H9 (cell line): ENCODE measurements around the gene KTN1. TPM values are rescaled to one million over a fixed set of nuclear protein-coding genes. Genes with fewer than 3 reads are reported as not detected.

Experiments
- DNase-seq: peaks from one replicate; pipeline ENCODE4 v3.0.0-alpha.2; 2017
- H2AFZ ChIP-seq: one replicate; pipeline ENCODE4 v1.6.1; 2013; ENCODE audit warnings: mild to moderate bottlenecking, low read length, control low read depth, moderate library complexity
- H2AK5ac ChIP-seq: 2 replicates; pipeline ENCODE4 v1.6.1; 2013; ENCODE audit warnings: low read length, control low read depth, mixed read lengths; ENCODE audit not compliant: insufficient read length
- H2BK120ac ChIP-seq: one replicate; pipeline ENCODE4 v1.6.1; 2013; ENCODE audit warnings: low read depth, mild to moderate bottlenecking, low read length, control low read depth, inconsistent platforms; ENCODE audit not compliant: poor library complexity, severe bottlenecking
- H2BK12ac ChIP-seq: 2 replicates; pipeline ENCODE4 v1.6.1; 2013; ENCODE audit warnings: low read length, control low read depth, mixed read lengths, low read depth; ENCODE audit not compliant: insufficient read length
- H2BK15ac ChIP-seq: 2 replicates; pipeline ENCODE4 v1.6.1; 2013; ENCODE audit warnings: low read depth, low read length, control low read depth
- H2BK20ac ChIP-seq: one replicate; pipeline ENCODE4 v1.6.1; 2013; ENCODE audit warnings: low read depth, mild to moderate bottlenecking, low read length, control low read depth, inconsistent platforms; ENCODE audit not compliant: poor library complexity, severe bottlenecking
- H2BK5ac ChIP-seq: 2 replicates; pipeline ENCODE4 v1.6.1; 2013; ENCODE audit warnings: low read length, control low read depth, mixed read lengths; ENCODE audit not compliant: insufficient read length
- H3K14ac ChIP-seq: 2 replicates; pipeline ENCODE4 v1.6.1; 2013; ENCODE audit warnings: low read length, control low read depth; ENCODE audit not compliant: insufficient read depth
- H3K18ac ChIP-seq: 2 replicates; pipeline ENCODE4 v1.6.1; 2013; ENCODE audit warnings: low read depth, mild to moderate bottlenecking, mixed read lengths, low read length, control low read depth; ENCODE audit not compliant: insufficient read length
- H3K23ac ChIP-seq: 2 replicates; pipeline ENCODE4 v1.6.1; 2013; ENCODE audit warnings: low read length, control low read depth, mixed read lengths, low read depth; ENCODE audit not compliant: insufficient read length
- H3K23me2 ChIP-seq: 2 replicates; pipeline ENCODE4 v1.6.1; 2013; ENCODE audit warnings: low read depth, mild to moderate bottlenecking, mixed read lengths, low read length, control low read depth; ENCODE audit not compliant: insufficient read length, poor library complexity, severe bottlenecking
- H3K27ac ChIP-seq: 2 replicates; pipeline ENCODE4 v1.5.1; 2013; ENCODE audit warnings: low read length, control low read depth, mixed read lengths, low read depth; ENCODE audit not compliant: insufficient read length
- H3K27me3 ChIP-seq: 2 replicates; pipeline ENCODE4 v1.6.1; 2013; ENCODE audit warnings: low read length, control low read depth, inconsistent platforms; ENCODE audit not compliant: insufficient read depth
- H3K4ac ChIP-seq: 2 replicates; pipeline ENCODE4 v1.6.1; 2013; ENCODE audit warnings: low read depth, mild to moderate bottlenecking, control low read depth, inconsistent platforms, low read length, moderate library complexity
- H3K4me1 ChIP-seq: 2 replicates; pipeline ENCODE4 v1.6.1; 2013; ENCODE audit warnings: low read length, control low read depth, inconsistent platforms; ENCODE audit not compliant: insufficient read depth
- H3K4me2 ChIP-seq: 2 replicates; pipeline ENCODE4 v1.6.1; 2013; ENCODE audit warnings: low read length, control low read depth, mixed read lengths; ENCODE audit not compliant: insufficient read length, insufficient read depth
- H3K56ac ChIP-seq: 2 replicates; pipeline ENCODE4 v1.6.1; 2013; ENCODE audit warnings: low read depth, mild to moderate bottlenecking, mixed read lengths, low read length, control low read depth; ENCODE audit not compliant: insufficient read length
- H3K79me1 ChIP-seq: 2 replicates; pipeline ENCODE4 v1.6.1; 2013; ENCODE audit warnings: low read depth, mild to moderate bottlenecking, moderate library complexity, low read length, control low read depth, inconsistent platforms; ENCODE audit not compliant: insufficient read depth, poor library complexity, severe bottlenecking
- H3K79me2 ChIP-seq: 2 replicates; pipeline ENCODE4 v1.6.1; 2013; ENCODE audit warnings: low read length, control low read depth, inconsistent platforms; ENCODE audit not compliant: insufficient read depth
- H3K9ac ChIP-seq: 2 replicates; pipeline ENCODE4 v1.6.1; 2013; ENCODE audit warnings: low read length, control low read depth, mixed read lengths; ENCODE audit not compliant: insufficient read length; ENCODE audit errors: extremely low read depth
- H3K9me3 ChIP-seq: one replicate; pipeline ENCODE4 v1.6.1; 2013; ENCODE audit warnings: low read depth, low read length, inconsistent platforms; ENCODE audit not compliant: control insufficient read depth
- H3T11ph ChIP-seq: one replicate; pipeline ENCODE4 v1.6.1; 2013; ENCODE audit warnings: mild to moderate bottlenecking, low read length, control low read depth, inconsistent platforms
- H4K20me1 ChIP-seq: one replicate; pipeline ENCODE4 v1.6.1; 2013; ENCODE audit not compliant: control insufficient read depth, insufficient read length, insufficient read depth
- H4K5ac ChIP-seq: 2 replicates; pipeline ENCODE4 v1.6.1; 2013; ENCODE audit warnings: low read depth, mild to moderate bottlenecking, mixed read lengths, low read length, control low read depth; ENCODE audit not compliant: insufficient read length
- H4K8ac ChIP-seq: replicated peaks from 2 replicates; pipeline ENCODE4 v1.6.1; 2013; ENCODE audit warnings: low read length, control low read depth, mixed read lengths, low read depth; ENCODE audit not compliant: insufficient read length
- H4K91ac ChIP-seq: 2 replicates; pipeline ENCODE4 v1.6.1; 2013; ENCODE audit warnings: low read depth, mild to moderate bottlenecking, moderate library complexity, mixed read lengths, low read length, control low read depth; ENCODE audit not compliant: insufficient read length
- H3K27ac Mint-ChIP-seq, 3 experiments: 2 replicates in 2 of 3; 3 replicates in 1 of 3; pipeline ENCODE4 v1.8.0; 2020 to 2021; ENCODE audit warnings: mixed read lengths in 3 of 3, mild to moderate bottlenecking in 1 of 3, moderate library complexity in 1 of 3
- H3K27me3 Mint-ChIP-seq: 2 replicates; pipeline ENCODE4 v1.8.0; 2021; ENCODE audit warnings: low read depth, mild to moderate bottlenecking, moderate library complexity, mixed read lengths
- H3K36me3 Mint-ChIP-seq, 3 experiments: 2 replicates in 2 of 3; 3 replicates in 1 of 3; pipeline ENCODE4 v1.8.0; 2020 to 2021; ENCODE audit warnings: low read depth in 3 of 3, mixed read lengths in 3 of 3; ENCODE audit not compliant: insufficient read depth in 1 of 3
- H3K4me1 Mint-ChIP-seq, 2 experiments: 2 replicates each; pipeline ENCODE4 v1.8.0; 2020; ENCODE audit warnings: mixed read lengths in 2 of 2
- H3K4me3 Mint-ChIP-seq, 2 experiments: 2 replicates in 1 of 2; 3 replicates in 1 of 2; pipeline ENCODE4 v1.8.0; 2020 to 2021; ENCODE audit warnings: mild to moderate bottlenecking in 2 of 2, mixed read lengths in 2 of 2, moderate library complexity in 1 of 2
- H3K9me3 Mint-ChIP-seq, 2 experiments: 2 replicates in 1 of 2; 3 replicates in 1 of 2; pipeline ENCODE4 v1.8.0; 2020; ENCODE audit warnings: mild to moderate bottlenecking in 2 of 2, mixed read lengths in 2 of 2, moderate library complexity in 1 of 2
- CTCF ChIP-seq: fragments of 200-600 bp; sonication (generic); conservative IDR thresholded peaks from 3 replicates; pipeline ENCODE4 v1.8.0; 2021; ENCODE audit warnings: antibody characterized with exemption, mild to moderate bottlenecking
- WGBS: extraction: QIAGEN DNeasy Blood & Tissue Kit; methylation state at CpG from one replicate; pipeline ENCODE4 v1.1.7; 2013; ENCODE audit warnings: missing lambda C conversion rate, low lambda C conversion rate, mixed read lengths; ENCODE audit not compliant: insufficient read length; ENCODE audit errors: extremely low coverage; 5-methylcytosine and 5-hydroxymethylcytosine counted together
- total RNA-seq: library from RNA; stranded (reverse); gene quantifications from 2 replicates; pipeline ENCODE4 v1.2.1, GENCODE V29; 2021

KTN1 gene
- total RNA-seq, 1 experiment from 2014 or later, result 128 TPM

- H3K4me3 Mint-ChIP-seq, result no peak overlapping the region
- H2BK12ac ChIP-seq, result no peak overlapping the region
Observed at GRCh38 chr14:55645145-55645544, 65.1 kb downstream of the KTN1 start.

More at GRCh38 chr14:55645145-55645544, 65.1 kb downstream of the KTN1 start:
- Mint-ChIP-seq H3K4me1 (peaks cover 20 to 22% of the 10 kb centered on the region in 2 experiments), H3K36me3 (peaks cover 21 to 64% (median 58%) of the 10 kb centered on the region in 3 experiments; a peak in 6 of 7 replicates), H3K27me3 (no peaks in the 10 kb centered on the region), H3K9me3 (no peaks in the 10 kb centered on the region), H3K27ac (no peak overlapping the region; a peak in 1 of 7 replicates)
- Histone ChIP-seq H3K23ac (no peak overlapping the region), H2BK15ac (no peak overlapping the region), H3K27ac (no peak overlapping the region), H2BK5ac (no peak overlapping the region), H2AFZ (no peak overlapping the region), H3K27me3 (no peaks in the 10 kb centered on the region), H3K14ac (no peak overlapping the region), H3K79me1 (no peaks in the 10 kb centered on the region), H3K4me1 (peaks cover 2% of the 10 kb centered on the region; the same call in 1 of the 2 replicates), H3K4ac (no peak overlapping the region), H3K23me2 (no peaks in the 10 kb centered on the region), H4K5ac (no peak overlapping the region), H3T11ph (no peak overlapping the region), H4K91ac (no peak overlapping the region), H3K9me3 (no peaks in the 10 kb centered on the region), H2BK20ac (no peak overlapping the region), H4K20me1 (no peaks in the 10 kb centered on the region), H3K18ac (no peak overlapping the region), H4K8ac (no peak overlapping the region), H2BK120ac (no peak overlapping the region), H3K4me2 (no peak overlapping the region), H3K9ac (no peak overlapping the region), H3K56ac (no peak overlapping the region), H3K79me2 (no peaks in the 10 kb centered on the region), H2AK5ac (no peak overlapping the region)
- WGBS, result no CpG with 5 or more reads among the region's 1 CpG
- TF ChIP-seq CTCF, result no peak
- DNase-seq, result no peak
